CD4-positive, alpha-beta T cell treated with Interleukin-15 for 1 hour (primary cell): ENCODE measurements around the gene SLC7A9.
"Not testable (repeated sequence)": the region's sequence is repeated elsewhere in the genome, so short reads cannot be mapped to it uniquely, and the experiment has no call there.

Source experiments
- DNase-seq: peaks from one replicate; pipeline ENCODE4 v3.0.0-alpha.2; 2020

The SLC7A9 gene

DNA sequence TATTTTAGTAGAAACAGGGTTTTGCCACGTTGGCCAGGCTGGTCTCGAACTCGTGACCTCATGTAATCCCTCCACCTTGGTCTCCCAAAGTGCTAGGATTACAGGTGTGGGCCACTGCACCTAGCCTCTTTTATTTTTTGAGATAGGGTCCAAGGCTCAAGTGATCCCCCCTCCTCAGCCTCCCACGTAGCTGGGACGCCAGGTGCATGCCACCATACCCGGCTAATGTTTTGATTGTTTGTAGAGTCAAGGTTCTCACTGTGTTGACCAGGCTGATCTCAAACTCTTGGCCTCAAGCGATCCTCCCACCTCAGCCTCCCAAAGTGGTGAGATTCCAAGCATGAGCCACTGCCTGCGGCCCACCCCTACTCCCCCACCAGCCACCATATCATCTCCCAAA is 6.3 kb downstream of the SLC7A9 start:
- no peak for DNase-seq

DNA sequence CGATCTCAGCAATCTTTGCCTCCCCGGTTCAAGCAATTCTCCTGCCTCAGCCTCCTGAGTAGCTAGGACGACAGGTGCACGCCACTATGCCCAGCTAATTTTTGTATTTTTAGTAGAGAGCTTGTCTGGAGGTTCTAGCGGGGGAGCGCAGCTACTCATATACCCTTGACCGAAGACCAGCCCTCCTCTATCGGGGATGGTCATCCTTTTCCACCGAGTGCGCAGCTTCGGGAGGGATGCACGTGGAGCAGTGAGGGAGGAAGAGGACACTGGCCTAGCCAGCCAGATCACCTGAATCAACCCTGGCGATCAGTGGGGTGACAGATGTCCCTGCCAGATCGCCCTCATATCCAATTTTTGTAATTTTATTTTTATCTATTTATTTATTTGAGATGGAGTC is 6.8 kb downstream of the SLC7A9 start:
- DNase-seq, result no peak

DNA sequence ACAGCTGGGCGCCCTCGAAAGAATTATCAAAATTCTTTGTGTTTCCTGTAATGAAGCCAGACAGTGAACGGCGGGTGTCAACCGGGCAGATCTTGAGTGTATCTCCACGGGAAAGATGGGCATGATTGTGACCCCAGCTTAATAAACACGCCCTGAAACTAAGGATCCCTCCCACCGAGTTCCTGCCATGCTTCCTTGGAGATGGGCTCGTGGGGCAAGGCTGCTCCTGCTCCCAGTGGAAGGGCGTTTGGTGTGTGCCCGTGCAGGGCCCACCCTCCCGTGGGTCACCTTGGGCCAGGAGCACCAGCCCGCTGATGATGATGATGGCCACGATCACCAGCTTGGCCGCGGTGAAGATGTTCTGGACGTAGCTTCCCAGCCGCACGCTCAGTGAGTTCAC is 7.4 kb downstream of the SLC7A9 start:
- no peak for DNase-seq

DNA sequence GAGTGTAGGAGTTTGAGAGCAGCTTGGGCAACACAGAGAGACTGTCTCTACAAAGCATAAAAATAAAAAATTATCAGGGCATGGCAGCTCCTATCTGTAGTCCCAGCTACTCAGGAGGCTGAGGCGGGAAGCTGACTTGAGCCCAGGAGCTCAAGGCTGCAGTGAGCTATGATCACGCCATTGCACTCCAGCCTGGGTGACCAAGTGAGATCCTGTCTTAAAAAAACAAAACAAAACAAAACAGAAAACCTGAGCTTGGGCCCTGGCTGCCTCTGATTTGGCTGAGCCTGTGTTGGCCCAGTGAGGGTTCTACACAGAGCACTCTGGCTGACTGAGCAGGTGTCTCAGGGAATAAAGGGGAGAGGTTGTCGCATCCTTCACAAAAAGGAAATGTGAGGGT is 8.0 kb downstream of the SLC7A9 start:
- no peak for DNase-seq

GRCh38 chr19:32859591-32859990 is 10.0 kb downstream of the SLC7A9 start:
- no peak for DNase-seq

DNA sequence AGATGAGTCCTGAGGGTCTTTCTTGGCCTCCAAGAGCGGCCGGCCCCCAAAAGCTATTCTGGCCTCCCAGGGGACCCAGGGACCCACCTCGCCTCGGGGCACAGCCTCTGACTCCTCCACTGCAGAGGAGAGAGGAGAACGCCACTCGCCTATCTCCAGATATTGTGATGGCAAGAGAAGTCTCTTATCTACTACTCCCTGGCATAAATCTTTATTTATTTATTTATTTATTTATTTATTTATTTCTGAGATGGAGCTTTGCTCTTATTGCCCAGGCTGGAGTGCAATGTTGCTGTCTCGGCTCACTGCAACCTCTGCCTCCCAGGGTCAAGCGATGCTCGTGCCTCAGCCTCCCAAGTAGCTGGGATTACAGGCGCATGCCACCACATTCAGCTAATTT is 11.0 kb downstream of the SLC7A9 start:
- no peak for DNase-seq

DNA sequence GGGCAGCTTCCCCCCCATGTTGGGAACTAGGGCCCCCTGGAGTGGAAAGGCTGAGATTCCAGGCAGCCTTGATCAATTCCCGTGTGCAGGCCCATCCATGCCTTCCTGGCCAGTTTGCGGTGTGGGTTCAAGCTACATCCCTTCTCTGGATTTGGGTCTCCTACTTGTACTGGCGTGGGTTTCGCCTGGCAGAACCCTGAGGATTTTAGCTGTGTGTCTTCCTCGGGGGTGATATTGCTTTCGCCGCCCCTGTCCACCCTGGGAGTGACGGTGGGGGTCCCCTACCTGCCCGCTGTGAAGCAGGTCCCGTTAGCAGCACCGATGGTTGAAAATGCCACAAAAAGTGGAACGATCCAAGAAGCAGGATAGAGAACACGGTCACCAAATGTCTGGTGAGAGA is 11.4 kb downstream of the SLC7A9 start:
- no peak for DNase-seq

- DNase-seq, result no peak
These were observed 12.0 kb downstream of the SLC7A9 start for GRCh38 chr19:32857584-32857983.

DNA sequence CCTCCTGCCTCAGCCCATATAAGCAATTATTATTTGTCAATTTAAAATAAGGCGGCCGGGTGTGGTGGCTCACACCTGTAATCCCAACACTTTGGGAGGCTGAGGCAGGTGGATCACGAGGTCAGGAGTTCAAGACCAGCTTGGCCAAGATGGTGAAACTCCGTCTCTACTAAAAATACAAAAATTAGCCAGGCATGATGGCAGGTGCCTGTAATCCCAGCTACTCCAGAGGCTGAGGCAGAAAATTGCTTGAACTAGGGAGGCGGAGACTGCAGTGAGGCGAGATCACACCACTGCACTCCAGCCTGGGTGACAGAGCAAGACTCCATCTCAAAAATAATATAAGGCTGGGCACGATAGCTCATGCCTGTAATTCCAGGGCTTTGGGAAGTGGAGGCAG is 12.7 kb downstream of the SLC7A9 start:
- not testable (repeated sequence) for DNase-seq

DNA sequence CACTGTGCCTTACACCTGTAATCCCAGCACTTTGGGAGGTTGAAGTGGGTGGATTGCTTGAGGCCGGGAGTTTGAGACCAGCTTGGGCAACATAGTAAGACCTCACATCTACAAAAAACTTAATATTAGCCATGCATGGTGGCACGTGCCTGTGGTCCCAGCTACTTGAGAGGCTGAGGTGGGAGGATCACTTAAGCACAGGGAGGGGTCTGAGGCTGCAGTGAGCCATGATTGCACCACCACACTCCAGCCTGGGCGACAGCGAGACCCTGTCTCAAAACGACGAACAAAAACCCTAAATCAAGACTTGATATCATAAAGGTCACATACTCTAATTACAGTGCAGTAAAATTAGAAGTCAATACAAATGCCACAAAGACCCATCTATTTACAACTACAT is 17.4 kb downstream of the SLC7A9 start:
- DNase-seq, result no peak

GRCh38 chr19:32848035-32848434 is 21.5 kb downstream of the SLC7A9 start:
- DNase-seq, result not testable (repeated sequence)

- DNase-seq, result no peak
These were observed 25.8 kb downstream of the SLC7A9 start for GRCh38 chr19:32843716-32844245.

DNA sequence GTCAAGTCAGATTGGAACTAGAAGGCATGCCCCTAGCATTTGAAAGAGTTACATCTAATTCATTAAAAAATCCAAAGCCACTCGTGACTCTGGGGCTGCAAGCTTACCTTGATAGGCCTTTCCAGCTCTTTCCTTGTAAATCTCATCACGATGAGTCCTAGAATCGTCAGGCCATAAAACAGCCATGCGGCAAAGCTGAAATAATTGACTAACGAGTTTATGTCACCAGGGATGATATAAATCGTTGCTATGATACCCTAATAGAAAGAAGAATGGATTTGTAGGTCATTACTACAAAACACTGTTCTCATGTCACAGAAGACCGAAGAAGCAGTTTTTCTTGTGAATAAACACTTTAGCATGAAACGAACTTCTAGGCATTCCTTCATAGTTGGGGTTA is 27.5 kb downstream of the SLC7A9 start:
- no peak for DNase-seq

- DNase-seq, result no peak
These were observed 32.0 kb downstream of the SLC7A9 start for GRCh38 chr19:32837531-32837930.

DNA sequence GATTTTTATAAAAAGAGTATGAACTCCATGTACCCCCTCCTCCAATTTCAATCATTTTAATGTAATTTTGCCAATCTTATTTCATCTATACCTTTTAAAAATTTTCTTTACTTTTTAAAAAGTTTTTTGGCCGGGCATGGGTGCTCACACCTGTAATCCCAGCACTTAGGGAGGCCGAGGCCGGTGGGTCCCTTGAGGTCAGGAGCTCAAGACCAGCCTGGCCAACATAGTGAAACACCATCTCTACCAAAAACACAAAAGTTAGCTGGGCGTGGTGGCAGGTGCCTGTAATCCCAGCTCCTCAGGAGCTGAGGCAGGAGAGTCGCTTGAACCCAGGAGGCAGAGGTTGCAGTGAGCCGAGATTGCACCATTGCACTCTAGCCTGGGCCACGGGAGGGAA is 36.2 kb downstream of the SLC7A9 start:
- not testable (repeated sequence) for DNase-seq

DNA sequence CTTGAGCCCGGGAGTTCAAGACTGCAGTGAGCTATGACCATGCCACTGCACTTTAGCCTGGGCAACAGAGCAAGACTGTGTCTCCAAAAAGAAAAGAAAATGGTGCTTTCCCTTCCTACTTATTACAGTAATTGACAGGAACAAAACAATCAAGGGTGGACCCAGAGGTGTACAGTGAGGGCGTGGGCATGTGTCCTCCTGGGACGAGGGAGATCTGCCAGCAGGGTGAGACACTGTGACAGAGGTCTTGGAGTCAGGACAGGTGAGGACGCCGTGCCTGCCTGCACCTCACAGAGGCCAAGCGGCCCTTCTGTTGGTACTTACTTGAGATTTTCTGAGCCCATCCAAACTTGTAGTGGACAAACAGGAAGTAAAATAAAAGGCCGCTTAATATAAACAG is 36.7 kb downstream of the SLC7A9 start:
- not testable (repeated sequence) for DNase-seq

- DNase-seq, result not testable (repeated sequence)
These were observed 37.5 kb downstream of the SLC7A9 start for GRCh38 chr19:32832094-32832493.

DNA sequence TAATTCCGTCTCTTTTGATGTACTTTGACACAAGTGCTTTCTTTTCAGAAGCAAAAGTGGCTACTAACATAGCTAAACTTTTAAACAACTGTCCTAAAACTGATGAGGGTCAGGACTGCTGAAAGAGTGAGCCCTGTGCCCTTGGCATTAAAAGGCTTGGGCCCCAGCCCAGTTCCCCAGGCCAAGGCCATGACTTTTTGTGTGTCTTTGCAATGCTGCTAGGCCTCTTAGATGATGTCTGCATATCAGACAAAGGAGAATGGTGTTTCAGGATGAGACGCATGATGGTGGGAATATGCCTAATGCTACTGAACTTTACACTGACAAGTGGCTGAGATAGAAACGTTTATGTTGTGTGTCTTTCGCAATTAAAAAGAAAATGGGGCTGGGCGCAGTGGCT is 38.0 kb downstream of the SLC7A9 start:
- no peak for DNase-seq

GRCh38 chr19:32830231-32831014 is 39.1 kb downstream of the SLC7A9 start:
- no peak for DNase-seq

DNA sequence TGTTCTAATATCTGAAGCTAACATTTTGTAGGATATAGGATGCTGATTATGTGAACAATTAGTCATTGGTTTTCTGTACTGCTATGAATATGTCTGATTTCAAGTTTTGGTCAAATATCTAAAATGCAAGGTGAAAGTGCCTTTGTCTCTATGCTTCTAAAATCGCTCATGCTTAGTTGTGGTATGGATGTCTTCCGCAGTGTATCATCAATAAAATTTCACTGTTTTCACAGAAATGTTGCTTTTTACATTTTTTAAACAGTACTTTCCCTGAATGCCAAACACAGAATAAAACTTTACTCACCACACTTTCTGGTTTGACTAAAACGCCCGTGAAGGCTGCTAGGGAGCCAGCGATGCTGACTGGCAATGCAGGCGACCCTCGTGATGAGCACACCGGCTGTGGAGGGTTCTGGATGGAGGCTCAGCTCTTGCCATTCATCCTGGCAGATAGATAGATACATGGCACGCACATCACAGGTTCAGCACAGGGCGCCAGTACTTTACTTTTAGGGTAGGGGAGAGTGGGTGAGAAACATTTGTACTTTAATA is 40.1 kb downstream of the SLC7A9 start:
- no peak for DNase-seq

- no peak for DNase-seq
These were observed 40.8 kb downstream of the SLC7A9 start for GRCh38 chr19:32828643-32829344.

GRCh38 chr19:32828139-32828538 is 41.4 kb downstream of the SLC7A9 start:
- DNase-seq, result no peak

GRCh38 chr19:32824916-32825608 is 44.5 kb downstream of the SLC7A9 start:
- DNase-seq, result no peak
